Mucosa of descending colon (tissue), 3 donors: ENCODE measurements around the gene MSH6. TPM values are rescaled to one million over a fixed set of nuclear protein-coding genes. Genes with fewer than 3 reads are reported as not detected.

Source experiments
- ATAC-seq: fragments of 200-7000 bp; cut with Tn5 transposase; one replicate; pipeline ENCODE4 v1.9.1; 2020; ENCODE audit warnings: mild to moderate bottlenecking, moderate library complexity
- DNase-seq, 3 donors: peaks; one replicate each; pipeline ENCODE4 v3.0.0-alpha.2; 2020
- H3K36me3 ChIP-seq: fragments of 200-600 bp; one replicate; pipeline ENCODE4 v1.8.0; 2021; ENCODE audit warnings: low read depth, mild to moderate bottlenecking
- H3K4me1 ChIP-seq: fragments of 200-600 bp; one replicate; pipeline ENCODE4 v1.8.0; 2021; ENCODE audit warnings: low read depth, mild to moderate bottlenecking
- H3K4me3 ChIP-seq: fragments of 200-600 bp; one replicate; pipeline ENCODE4 v1.8.0; 2021; ENCODE audit warnings: mild to moderate bottlenecking
- H3K9me3 ChIP-seq: fragments of 200-600 bp; one replicate; pipeline ENCODE4 v1.8.0; 2021; ENCODE audit warnings: mild to moderate bottlenecking
- intact Hi-C, 2 donors: fragments of 100-400 bp; cut with DNase I in 1 of 2; cut with micrococcal nuclease in 1 of 2; formaldehyde crosslinking; loops; one replicate each; pipeline versions ENCODE4 v1.11.0 to v1.11.1; 2022; cut with DNase I, micrococcal nuclease
- total RNA-seq, 3 donors: library from RNA; stranded (reverse); fragmentation: NEBNext Ultra II Directional in 2 of 3; extraction: Animal tissue kit (Norgen Biotek cat#: 25700) in 2 of 3; gene quantifications; one replicate each; pipeline versions ENCODE4 v1.2.1 to v1.2.4, GENCODE V29; 2021 to 2023
- TF ChIP-seq, protein P1 (sequence below): fragments of 200-600 bp; IDR thresholded peaks from one replicate; pipeline ENCODE4 v1.8.0; 2022; ENCODE audit warnings: antibody characterized with exemption, mild to moderate bottlenecking
- donor health status: DM: no; HTN: no; CAD: no; lungs with moderate emphysema.
- donor health status: DM: no; HTN: no; CAD: no.
- donor health status: DM: no; HTN: yes; CAD: no.

MSH6 gene
- total RNA-seq, 3 donors from 2014 or later = 12.0 to 42.1 (median 21.8) TPM

DNA sequence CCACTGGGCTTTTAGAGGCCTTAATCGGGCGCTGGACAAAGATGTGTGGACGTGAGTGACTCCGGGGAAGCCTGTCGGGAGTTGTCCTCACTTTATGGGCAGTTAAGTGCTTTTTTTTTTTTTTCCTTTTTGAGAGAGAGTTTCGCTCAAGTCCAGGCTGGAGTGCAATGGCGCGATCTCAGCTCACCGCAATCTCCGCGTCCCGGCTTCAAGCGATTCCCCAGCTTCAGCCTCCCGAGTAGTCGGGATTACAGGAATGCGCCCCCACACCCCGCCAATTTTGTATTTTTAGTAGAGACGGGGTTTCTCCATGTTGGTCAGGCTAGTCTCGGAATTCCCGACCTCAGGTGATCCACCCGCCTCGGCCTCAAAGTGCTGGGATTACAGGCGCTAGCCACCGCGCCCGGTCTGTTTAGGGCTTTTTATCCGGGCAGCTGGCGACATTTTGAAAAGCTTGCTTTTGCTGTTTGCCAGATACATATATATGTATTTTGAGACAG, 1.5 kb downstream of the MSH6 start:
- no peaks in the 10 kb centered on the region for H3K9me3 ChIP-seq
- TF ChIP-seq, protein P1, sequence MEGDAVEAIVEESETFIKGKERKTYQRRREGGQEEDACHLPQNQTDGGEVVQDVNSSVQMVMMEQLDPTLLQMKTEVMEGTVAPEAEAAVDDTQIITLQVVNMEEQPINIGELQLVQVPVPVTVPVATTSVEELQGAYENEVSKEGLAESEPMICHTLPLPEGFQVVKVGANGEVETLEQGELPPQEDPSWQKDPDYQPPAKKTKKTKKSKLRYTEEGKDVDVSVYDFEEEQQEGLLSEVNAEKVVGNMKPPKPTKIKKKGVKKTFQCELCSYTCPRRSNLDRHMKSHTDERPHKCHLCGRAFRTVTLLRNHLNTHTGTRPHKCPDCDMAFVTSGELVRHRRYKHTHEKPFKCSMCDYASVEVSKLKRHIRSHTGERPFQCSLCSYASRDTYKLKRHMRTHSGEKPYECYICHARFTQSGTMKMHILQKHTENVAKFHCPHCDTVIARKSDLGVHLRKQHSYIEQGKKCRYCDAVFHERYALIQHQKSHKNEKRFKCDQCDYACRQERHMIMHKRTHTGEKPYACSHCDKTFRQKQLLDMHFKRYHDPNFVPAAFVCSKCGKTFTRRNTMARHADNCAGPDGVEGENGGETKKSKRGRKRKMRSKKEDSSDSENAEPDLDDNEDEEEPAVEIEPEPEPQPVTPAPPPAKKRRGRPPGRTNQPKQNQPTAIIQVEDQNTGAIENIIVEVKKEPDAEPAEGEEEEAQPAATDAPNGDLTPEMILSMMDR = no peak
- peak overlapping the region; percentile 68 for H3K4me3 ChIP-seq
- DNase-seq = peak in 2 of 3 donors; percentile 35 to 44
- no peaks in the 10 kb centered on the region for H3K36me3 ChIP-seq
- no peak for ATAC-seq
- peaks cover 18% of the 10 kb centered on the region for H3K4me1 ChIP-seq
- intact Hi-C loops = no loop called here

DNA sequence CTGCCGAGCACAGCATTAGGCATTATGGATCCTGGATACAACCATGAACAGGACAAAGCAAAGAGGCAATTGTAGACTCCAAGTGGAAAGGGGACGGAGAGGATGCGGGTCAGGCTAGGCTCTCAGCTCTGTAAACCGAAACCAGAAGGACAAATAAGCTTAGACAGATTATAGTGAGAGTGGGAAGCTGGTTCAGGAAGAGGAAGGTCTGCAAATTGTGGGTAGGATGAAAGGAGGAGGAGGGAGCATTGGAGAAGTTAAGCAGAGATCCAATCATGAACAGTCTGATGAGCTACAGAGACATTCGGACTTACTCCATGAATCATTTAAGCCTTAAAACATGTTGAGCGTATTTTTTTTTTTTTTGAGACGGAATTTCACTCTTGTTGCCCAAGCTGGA, 3.0 kb downstream of the MSH6 start:
- Histone ChIP-seq H3K36me3 (no peaks in the 10 kb centered on the region), H3K9me3 (no peaks in the 10 kb centered on the region), H3K4me1 (peaks cover 18% of the 10 kb centered on the region), H3K4me3 (no peak overlapping the region)
- DNase-seq (no peak), ATAC-seq (no peak)
- intact Hi-C loops = no loop called here
- TF ChIP-seq, protein P1 = no peak

DNA sequence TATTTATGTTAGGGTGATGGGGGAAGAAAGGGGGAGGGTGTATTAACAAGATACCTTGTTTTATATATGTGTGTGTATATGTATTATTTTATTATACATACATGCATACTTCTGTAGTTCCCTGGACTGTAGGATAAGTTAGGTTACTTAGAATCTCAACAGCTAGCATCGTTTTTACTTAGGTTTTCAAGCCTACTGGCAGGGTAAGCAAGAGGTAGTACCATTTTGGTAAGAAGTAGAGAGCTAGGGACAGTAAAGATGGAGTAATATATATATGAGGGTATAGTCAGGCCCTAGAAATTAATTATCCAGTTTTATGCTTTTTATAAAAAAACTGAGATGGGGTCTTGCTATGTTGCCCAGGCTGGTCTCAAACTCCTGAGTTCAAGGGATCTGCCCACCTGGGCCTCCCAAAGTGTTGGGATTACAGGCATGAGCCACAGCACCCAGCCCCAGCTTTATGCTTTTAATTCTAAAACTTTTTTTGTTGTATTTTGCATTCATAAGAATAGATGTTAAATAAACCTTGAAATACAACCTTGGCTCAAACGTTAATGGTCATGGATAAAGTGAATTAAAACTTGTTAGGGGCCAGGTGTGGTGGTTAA, 13.2 kb downstream of the MSH6 start:
- TF ChIP-seq, protein P1 = no peak
- Histone ChIP-seq H3K36me3 (no peaks in the 10 kb centered on the region), H3K4me3 (no peak overlapping the region), H3K4me1 (no peaks in the 10 kb centered on the region), H3K9me3 (no peaks in the 10 kb centered on the region)
- ATAC-seq (no peak), DNase-seq (no peak)
- intact Hi-C loops = no loop called here

DNA sequence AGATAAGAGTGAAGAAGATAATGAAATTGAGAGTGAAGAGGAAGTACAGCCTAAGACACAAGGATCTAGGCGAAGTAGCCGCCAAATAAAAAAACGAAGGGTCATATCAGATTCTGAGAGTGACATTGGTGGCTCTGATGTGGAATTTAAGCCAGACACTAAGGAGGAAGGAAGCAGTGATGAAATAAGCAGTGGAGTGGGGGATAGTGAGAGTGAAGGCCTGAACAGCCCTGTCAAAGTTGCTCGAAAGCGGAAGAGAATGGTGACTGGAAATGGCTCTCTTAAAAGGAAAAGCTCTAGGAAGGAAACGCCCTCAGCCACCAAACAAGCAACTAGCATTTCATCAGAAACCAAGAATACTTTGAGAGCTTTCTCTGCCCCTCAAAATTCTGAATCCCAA, 15.7 kb downstream of the MSH6 start:
- no peak overlapping the region for H3K4me3 ChIP-seq
- H3K36me3 ChIP-seq = peaks cover 7% of the 10 kb centered on the region
- no peak for ATAC-seq
- TF ChIP-seq, protein P1 = no peak
- no peak for DNase-seq
- intact Hi-C loops = no loop called here
- H3K4me1 ChIP-seq = no peaks in the 10 kb centered on the region
- peaks cover 4% of the 10 kb centered on the region for H3K9me3 ChIP-seq

DNA sequence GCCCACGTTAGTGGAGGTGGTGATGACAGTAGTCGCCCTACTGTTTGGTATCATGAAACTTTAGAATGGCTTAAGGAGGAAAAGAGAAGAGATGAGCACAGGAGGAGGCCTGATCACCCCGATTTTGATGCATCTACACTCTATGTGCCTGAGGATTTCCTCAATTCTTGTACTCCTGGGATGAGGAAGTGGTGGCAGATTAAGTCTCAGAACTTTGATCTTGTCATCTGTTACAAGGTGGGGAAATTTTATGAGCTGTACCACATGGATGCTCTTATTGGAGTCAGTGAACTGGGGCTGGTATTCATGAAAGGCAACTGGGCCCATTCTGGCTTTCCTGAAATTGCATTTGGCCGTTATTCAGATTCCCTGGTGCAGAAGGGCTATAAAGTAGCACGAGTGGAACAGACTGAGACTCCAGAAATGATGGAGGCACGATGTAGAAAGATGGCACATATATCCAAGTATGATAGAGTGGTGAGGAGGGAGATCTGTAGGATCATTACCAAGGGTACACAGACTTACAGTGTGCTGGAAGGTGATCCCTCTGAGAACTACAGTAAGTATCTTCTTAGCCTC, 16.2 kb downstream of the MSH6 start:
- Histone ChIP-seq H3K9me3 (peaks cover 6% of the 10 kb centered on the region), H3K4me3 (no peak overlapping the region), H3K36me3 (peaks cover 7% of the 10 kb centered on the region), H3K4me1 (no peaks in the 10 kb centered on the region)
- ATAC-seq (no peak), DNase-seq (no peak)
- intact Hi-C loops = no loop called here
- TF ChIP-seq, protein P1 = no peak
